ENCODE data around the gene SAMD11.
"Not testable (repeated sequence)": the region's sequence is repeated elsewhere in the genome, so short reads cannot be mapped to it uniquely, and the experiment has no call there.

GRCh38 chr1:897951-898350 is 25.8 kb upstream of the SAMD11 start:
- TF ChIP-seq POLR2AphosphoS5 (IDR thresholded peaks at IDR 0.05; ENCODE audit: low read depth, low read length); RCOR1 (IDR thresholded peaks at IDR 0.05; ENCODE audit: low read length); EP300 (IDR thresholded peaks at IDR 0.05; ENCODE audit: borderline replicate concordance in 1 of 2, low read depth in 1 of 2, low read length in 1 of 2); GABPA (IDR thresholded peaks at IDR 0.05; ENCODE audit: low read depth); EZH2phosphoT487 (IDR thresholded peaks at IDR 0.05; ENCODE audit: borderline replicate concordance, low read depth); TCF12 (IDR thresholded peaks at IDR 0.05); GATA2 (CRISPR knock-in tag; IDR thresholded peaks at IDR 0.05): not testable (repeated sequence)
- TF ChIP-seq, protein P1, sequence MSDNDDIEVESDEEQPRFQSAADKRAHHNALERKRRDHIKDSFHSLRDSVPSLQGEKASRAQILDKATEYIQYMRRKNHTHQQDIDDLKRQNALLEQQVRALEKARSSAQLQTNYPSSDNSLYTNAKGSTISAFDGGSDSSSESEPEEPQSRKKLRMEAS (IDR thresholded peaks at IDR 0.05; ENCODE audit: low read depth) = not testable (repeated sequence)
- TF ChIP-seq, protein P2, sequence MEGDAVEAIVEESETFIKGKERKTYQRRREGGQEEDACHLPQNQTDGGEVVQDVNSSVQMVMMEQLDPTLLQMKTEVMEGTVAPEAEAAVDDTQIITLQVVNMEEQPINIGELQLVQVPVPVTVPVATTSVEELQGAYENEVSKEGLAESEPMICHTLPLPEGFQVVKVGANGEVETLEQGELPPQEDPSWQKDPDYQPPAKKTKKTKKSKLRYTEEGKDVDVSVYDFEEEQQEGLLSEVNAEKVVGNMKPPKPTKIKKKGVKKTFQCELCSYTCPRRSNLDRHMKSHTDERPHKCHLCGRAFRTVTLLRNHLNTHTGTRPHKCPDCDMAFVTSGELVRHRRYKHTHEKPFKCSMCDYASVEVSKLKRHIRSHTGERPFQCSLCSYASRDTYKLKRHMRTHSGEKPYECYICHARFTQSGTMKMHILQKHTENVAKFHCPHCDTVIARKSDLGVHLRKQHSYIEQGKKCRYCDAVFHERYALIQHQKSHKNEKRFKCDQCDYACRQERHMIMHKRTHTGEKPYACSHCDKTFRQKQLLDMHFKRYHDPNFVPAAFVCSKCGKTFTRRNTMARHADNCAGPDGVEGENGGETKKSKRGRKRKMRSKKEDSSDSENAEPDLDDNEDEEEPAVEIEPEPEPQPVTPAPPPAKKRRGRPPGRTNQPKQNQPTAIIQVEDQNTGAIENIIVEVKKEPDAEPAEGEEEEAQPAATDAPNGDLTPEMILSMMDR (IDR thresholded peaks at IDR 0.05) = not testable (repeated sequence)
- TF ChIP-seq, protein P3, sequence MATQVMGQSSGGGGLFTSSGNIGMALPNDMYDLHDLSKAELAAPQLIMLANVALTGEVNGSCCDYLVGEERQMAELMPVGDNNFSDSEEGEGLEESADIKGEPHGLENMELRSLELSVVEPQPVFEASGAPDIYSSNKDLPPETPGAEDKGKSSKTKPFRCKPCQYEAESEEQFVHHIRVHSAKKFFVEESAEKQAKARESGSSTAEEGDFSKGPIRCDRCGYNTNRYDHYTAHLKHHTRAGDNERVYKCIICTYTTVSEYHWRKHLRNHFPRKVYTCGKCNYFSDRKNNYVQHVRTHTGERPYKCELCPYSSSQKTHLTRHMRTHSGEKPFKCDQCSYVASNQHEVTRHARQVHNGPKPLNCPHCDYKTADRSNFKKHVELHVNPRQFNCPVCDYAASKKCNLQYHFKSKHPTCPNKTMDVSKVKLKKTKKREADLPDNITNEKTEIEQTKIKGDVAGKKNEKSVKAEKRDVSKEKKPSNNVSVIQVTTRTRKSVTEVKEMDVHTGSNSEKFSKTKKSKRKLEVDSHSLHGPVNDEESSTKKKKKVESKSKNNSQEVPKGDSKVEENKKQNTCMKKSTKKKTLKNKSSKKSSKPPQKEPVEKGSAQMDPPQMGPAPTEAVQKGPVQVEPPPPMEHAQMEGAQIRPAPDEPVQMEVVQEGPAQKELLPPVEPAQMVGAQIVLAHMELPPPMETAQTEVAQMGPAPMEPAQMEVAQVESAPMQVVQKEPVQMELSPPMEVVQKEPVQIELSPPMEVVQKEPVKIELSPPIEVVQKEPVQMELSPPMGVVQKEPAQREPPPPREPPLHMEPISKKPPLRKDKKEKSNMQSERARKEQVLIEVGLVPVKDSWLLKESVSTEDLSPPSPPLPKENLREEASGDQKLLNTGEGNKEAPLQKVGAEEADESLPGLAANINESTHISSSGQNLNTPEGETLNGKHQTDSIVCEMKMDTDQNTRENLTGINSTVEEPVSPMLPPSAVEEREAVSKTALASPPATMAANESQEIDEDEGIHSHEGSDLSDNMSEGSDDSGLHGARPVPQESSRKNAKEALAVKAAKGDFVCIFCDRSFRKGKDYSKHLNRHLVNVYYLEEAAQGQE (IDR thresholded peaks at IDR 0.05; ENCODE audit: low read depth, low read length) = not testable (repeated sequence)
